Loucy (cell line): ENCODE data around the gene LPO.

Experiments used
- CTCF ChIP-seq: fragments of 200-600 bp; sonication (generic); conservative IDR thresholded peaks from 2 replicates; pipeline ENCODE4 v1.5.1; 2014; ENCODE audit warnings: mild to moderate bottlenecking, antibody characterized with exemption, low read length
- EZH2phosphoT487 ChIP-seq: fragments of 200-600 bp; IDR thresholded peaks from 2 replicates; pipeline ENCODE4 v1.6.1; 2018; ENCODE audit warnings: antibody characterized with exemption, mild to moderate bottlenecking, moderate library complexity, borderline replicate concordance

GRCh38 chr17:58229881-58230280 is 8.5 kb upstream of the LPO start:
- TF ChIP-seq CTCF (no peak), EZH2phosphoT487 (no peak)
